Measurements from ENCODE around the gene RHEX.
"Not testable (repeated sequence)": the region's sequence is repeated elsewhere in the genome, so short reads cannot be mapped to it uniquely, and the experiment has no call there.

The RHEX gene

GRCh38 chr1:206060844-206061243 is 7.9 kb downstream of the RHEX start:
- DNase-seq = no peak

- no peak for DNase-seq
Measured at GRCh38 chr1:206062464-206062863, 9.5 kb downstream of the RHEX start.

GRCh38 chr1:206064001-206064400 is 11.0 kb downstream of the RHEX start:
- DNase-seq = not testable (repeated sequence)

- not testable (repeated sequence) for DNase-seq
Measured at GRCh38 chr1:206064501-206064900, 11.5 kb downstream of the RHEX start.

GRCh38 chr1:206065547-206066145 is 12.7 kb downstream of the RHEX start:
- DNase-seq = no peak

GRCh38 chr1:206066479-206067171 is 13.7 kb downstream of the RHEX start:
- no peak for DNase-seq

GRCh38 chr1:206067486-206068227 is 14.7 kb downstream of the RHEX start:
- DNase-seq = no peak

GRCh38 chr1:206068314-206068713 is 15.3 kb downstream of the RHEX start:
- no peak for DNase-seq

GRCh38 chr1:206070627-206071304 is 17.8 kb downstream of the RHEX start:
- DNase-seq = no peak

- DNase-seq = no peak
Measured at GRCh38 chr1:206074839-206075238, 21.9 kb downstream of the RHEX start.

GRCh38 chr1:206075786-206076755 is 23.1 kb downstream of the RHEX start:
- no peak for DNase-seq

- no peak for DNase-seq
Measured at GRCh38 chr1:206079135-206079534, 26.2 kb downstream of the RHEX start.

GRCh38 chr1:206080026-206080820 is 27.2 kb downstream of the RHEX start:
- no peak for DNase-seq

GRCh38 chr1:206081856-206082255 is 28.9 kb downstream of the RHEX start:
- DNase-seq = no peak

GRCh38 chr1:206082831-206083695 is 30.1 kb downstream of the RHEX start:
- DNase-seq = no peak

- DNase-seq = no peak
Measured at GRCh38 chr1:206083750-206084149, 30.8 kb downstream of the RHEX start.

GRCh38 chr1:206087091-206087490 is 34.1 kb downstream of the RHEX start:
- DNase-seq = no peak

- no peak for DNase-seq
Measured at GRCh38 chr1:206089341-206089740, 36.4 kb downstream of the RHEX start.

GRCh38 chr1:206094024-206094423 is 41.1 kb downstream of the RHEX start:
- peak; percentile 63 for DNase-seq

GRCh38 chr1:206097381-206097780 is 44.4 kb downstream of the RHEX start:
- DNase-seq = no peak

Measured in NCI-H1417 treated with DMSO at 0.1 percent for 48 hours (cell line).